GM21360 (cell line): Measurements from ENCODE around the gene PCYT1A.
"Not testable (repeated sequence)": the region's sequence is repeated elsewhere in the genome, so short reads cannot be mapped to it uniquely, and the experiment has no call there.

Source experiments
- ATAC-seq: cut with Tn5 transposase; IDR thresholded peaks from one replicate; pipeline ENCODE4 v1.9.1; 2021; ENCODE audit warnings: mild to moderate bottlenecking, moderate library complexity; ENCODE audit not compliant: unreplicated experiment

The PCYT1A gene

GRCh38 chr3:196216089-196216564 is 71.4 kb downstream of the PCYT1A start, which contains the start of gene SLC51A:
Gene SLC51A, plus strand, starts transcription at chr3:196216534. Its CDS starts 179 bp downstream, at chr3:196216713.
- no peak for ATAC-seq

- no peak for ATAC-seq
Observed at GRCh38 chr3:196215493-196216020, 72.0 kb downstream of the PCYT1A start.

- no peak for ATAC-seq
Observed at GRCh38 chr3:196214783-196215441, 72.6 kb downstream of the PCYT1A start.

- ATAC-seq, result no peak
Observed at GRCh38 chr3:196210673-196211556, 76.6 kb downstream of the PCYT1A start, which contains the start of gene ZDHHC19. Gene ZDHHC19, minus strand, starts transcription at chr3:196211400. Its CDS starts 85 bp downstream, at chr3:196211315.

- ATAC-seq, result not testable (repeated sequence)
Observed at GRCh38 chr3:196209944-196210672, 77.4 kb downstream of the PCYT1A start.

GRCh38 chr3:196208942-196209695 is 78.4 kb downstream of the PCYT1A start:
- no peak for ATAC-seq

- ATAC-seq, result no peak
Observed at GRCh38 chr3:196207833-196208607, 79.5 kb downstream of the PCYT1A start.

GRCh38 chr3:196207159-196207832 is 80.2 kb downstream of the PCYT1A start:
- ATAC-seq, result no peak

- not testable (repeated sequence) for ATAC-seq
Observed at GRCh38 chr3:196205442-196206205, 81.9 kb downstream of the PCYT1A start.

GRCh38 chr3:196203846-196204245 is 83.7 kb downstream of the PCYT1A start:
- ATAC-seq, result no peak

GRCh38 chr3:196202516-196202970 is 85.0 kb downstream of the PCYT1A start:
- no peak for ATAC-seq

- ATAC-seq, result no peak
Observed at GRCh38 chr3:196198771-196199753, 88.5 kb downstream of the PCYT1A start.

- no peak for ATAC-seq
Observed at GRCh38 chr3:196198081-196198675, 89.3 kb downstream of the PCYT1A start.

GRCh38 chr3:196197524-196197923 is 90.0 kb downstream of the PCYT1A start:
- no peak for ATAC-seq

GRCh38 chr3:196195664-196196265 is 91.8 kb downstream of the PCYT1A start:
- no peak for ATAC-seq

- no peak for ATAC-seq
Observed at GRCh38 chr3:196194542-196194915, 93.0 kb downstream of the PCYT1A start.
